Suprapubic skin (tissue), 4 donors: Measurements from ENCODE around the gene CHID1. TPM values are rescaled to one million over a fixed set of nuclear protein-coding genes. Genes with fewer than 3 reads are reported as not detected.

ENCODE experiments used
- DNase-seq, 2 donors: peaks; one replicate each; pipeline ENCODE4 v3.0.0-alpha.2; 2019; ENCODE audit warnings: low spot score in 2 of 2
- H3K27ac ChIP-seq: fragments of 200-600 bp; sonication (generic); one replicate; pipeline ENCODE4 v1.5.1; 2019
- H3K27me3 ChIP-seq: fragments of 200-600 bp; sonication (generic); one replicate; pipeline ENCODE4 v1.5.1; 2019
- H3K36me3 ChIP-seq: fragments of 200-600 bp; sonication (generic); one replicate; pipeline ENCODE4 v1.5.1; 2019
- H3K4me1 ChIP-seq: fragments of 200-600 bp; sonication (generic); one replicate; pipeline ENCODE4 v1.5.1; 2019
- H3K4me3 ChIP-seq: fragments of 200-600 bp; sonication (generic); one replicate; pipeline ENCODE4 v1.5.1; 2019; ENCODE audit warnings: mild to moderate bottlenecking
- H3K9me3 ChIP-seq: fragments of 200-600 bp; sonication (generic); one replicate; pipeline ENCODE4 v1.5.1; 2019
- CTCF ChIP-seq, 2 donors: fragments of 200-600 bp in 1 of 2; fragments of 450-650 bp in 1 of 2; sonication (generic) in 1 of 2; IDR thresholded peaks; one replicate each; pipeline ENCODE4 v1.5.1; 2016 to 2019; ENCODE audit warnings: antibody characterized with exemption in 2 of 2, mild to moderate bottlenecking in 1 of 2, moderate library complexity in 1 of 2
- EP300 ChIP-seq: sonication (generic); formaldehyde crosslinking; IDR thresholded peaks from one replicate; pipeline ENCODE4 v1.6.1; 2017; ENCODE audit warnings: antibody characterized with exemption
- POLR2A ChIP-seq, 2 donors: fragments of 450-650 bp; IDR thresholded peaks; one replicate each; pipeline ENCODE4 v1.6.1; 2017; ENCODE audit warnings: antibody characterized with exemption in 2 of 2, mild to moderate bottlenecking in 2 of 2, moderate library complexity in 2 of 2
- POLR2AphosphoS5 ChIP-seq, 3 donors: sonication (generic); formaldehyde crosslinking; IDR thresholded peaks; one replicate each; pipeline ENCODE4 v1.6.1; 2017; ENCODE audit warnings: antibody characterized with exemption in 3 of 3
- WGBS: methylation state at CpG from one replicate; pipeline ENCODE4 v1.1.5; 2018; 5-methylcytosine and 5-hydroxymethylcytosine counted together
- total RNA-seq, 4 donors: library from RNA; depleted of rRNA; stranded (reverse); fragments of >200 nt; gene quantifications; one replicate each; pipeline ENCODE4 v1.1.0, GENCODE V29; 2016

Gene CHID1
- total RNA-seq, 4 donors from 2014 or later = 46.5 to 111 (median 66.2) TPM

- H3K36me3 ChIP-seq = peaks cover 54% of the 10 kb centered on the region
- no peak for DNase-seq
- 86% methylated on average over 18 of the region's 24 CpGs for WGBS
- H3K4me3 ChIP-seq = no peak overlapping the region
- H3K27me3 ChIP-seq = no peaks in the 10 kb centered on the region
- TF ChIP-seq EP300 = no peak
- TF ChIP-seq POLR2AphosphoS5 (IDR thresholded peaks at IDR 0.05) = no peak
- TF ChIP-seq CTCF (IDR thresholded peaks at IDR 0.05) = no peak
- no peak for TF ChIP-seq POLR2A (IDR thresholded peaks at IDR 0.05)
- no peaks in the 10 kb centered on the region for H3K9me3 ChIP-seq
- peaks cover 34% of the 10 kb centered on the region for H3K4me1 ChIP-seq
- no peak overlapping the region for H3K27ac ChIP-seq
Observed at GRCh38 chr11:863023-863909, 47.3 kb downstream of the CHID1 start.

- Histone ChIP-seq H3K36me3 (peaks cover 49% of the 10 kb centered on the region), H3K4me1 (peaks cover 36% of the 10 kb centered on the region), H3K4me3 (no peak overlapping the region), H3K9me3 (no peaks in the 10 kb centered on the region), H3K27ac (no peak overlapping the region), H3K27me3 (no peaks in the 10 kb centered on the region)
- no CpG with 5 or more reads among the region's 12 CpGs for WGBS
- no peak for DNase-seq
- TF ChIP-seq CTCF (IDR thresholded peaks at IDR 0.05) (no peak), POLR2AphosphoS5 (IDR thresholded peaks at IDR 0.05) (no peak), POLR2A (IDR thresholded peaks at IDR 0.05) (no peak), EP300 (no peak)
Observed at GRCh38 chr11:862696-863022, 48.0 kb downstream of the CHID1 start.

- Histone ChIP-seq H3K4me1 (peaks cover 38% of the 10 kb centered on the region), H3K4me3 (no peak overlapping the region), H3K9me3 (no peaks in the 10 kb centered on the region), H3K36me3 (peaks cover 49% of the 10 kb centered on the region), H3K27ac (no peak overlapping the region), H3K27me3 (no peaks in the 10 kb centered on the region)
- no peak for TF ChIP-seq CTCF (IDR thresholded peaks at IDR 0.05)
- no peak for DNase-seq
- 45% methylated on average over 16 of the region's 20 CpGs for WGBS
Observed at GRCh38 chr11:862081-862661, 48.4 kb downstream of the CHID1 start.

- peaks cover 38% of the 10 kb centered on the region for H3K36me3 ChIP-seq
- H3K27me3 ChIP-seq = no peaks in the 10 kb centered on the region
- TF ChIP-seq POLR2A (IDR thresholded peaks at IDR 0.05) (no peak), CTCF (IDR thresholded peaks at IDR 0.05) (no peak), POLR2AphosphoS5 (IDR thresholded peaks at IDR 0.05) (no peak), EP300 (no peak)
- no peak overlapping the region for H3K4me3 ChIP-seq
- WGBS = 78% methylated on average over 11 of the region's 14 CpGs
- H3K27ac ChIP-seq = no peak overlapping the region
- DNase-seq = no peak
- H3K4me1 ChIP-seq = peaks cover 46% of the 10 kb centered on the region
- H3K9me3 ChIP-seq = no peaks in the 10 kb centered on the region
Observed at GRCh38 chr11:861105-861479, 49.5 kb downstream of the CHID1 start.

- H3K4me3 ChIP-seq = no peak overlapping the region
- H3K27ac ChIP-seq = no peak overlapping the region
- DNase-seq = no peak
- no peaks in the 10 kb centered on the region for H3K9me3 ChIP-seq
- 94% methylated on average over 6 of the region's 21 CpGs for WGBS
- peaks cover 52% of the 10 kb centered on the region for H3K4me1 ChIP-seq
- no peaks in the 10 kb centered on the region for H3K27me3 ChIP-seq
- H3K36me3 ChIP-seq = peaks cover 32% of the 10 kb centered on the region
- TF ChIP-seq POLR2AphosphoS5 (IDR thresholded peaks at IDR 0.05) = no peak
- no peak for TF ChIP-seq POLR2A (IDR thresholded peaks at IDR 0.05)
Observed at GRCh38 chr11:860234-861104, 50.1 kb downstream of the CHID1 start.
